T-helper 1 cell treated with Interleukin-12 subunit alpha and Interleukin-12 subunit beta and Interleukin-4 antibody, amounts not matched to agents 30 ng/mL and 1 ng/mL, for 36 hours (primary cell): ENCODE results near the gene AANAT. TPM values are rescaled to one million over a fixed set of nuclear protein-coding genes. Genes with fewer than 3 reads are reported as not detected.

Experiments
- intact Hi-C: fragments of 100-400 bp; cut with micrococcal nuclease; formaldehyde crosslinking; loops from one replicate; pipeline ENCODE4 v1.15.1; 2024
- total RNA-seq: library from RNA; stranded (reverse); gene quantifications from 2 replicates; pipeline ENCODE4 v1.2.3, GENCODE V29; 2022

Gene AANAT
- total RNA-seq, 1 donor from 2014 or later = not detected

GRCh38 chr17:76441686-76442340, 25.6 kb upstream of the AANAT start:
- intact Hi-C loops = no loop called here

GRCh38 chr17:76442341-76443338, 24.8 kb upstream of the AANAT start:
- intact Hi-C loops = no loop called here

GRCh38 chr17:76444518-76445311, 22.7 kb upstream of the AANAT start:
- intact Hi-C loops = no loop called here

GRCh38 chr17:76445697-76446448, 21.5 kb upstream of the AANAT start:
- intact Hi-C loops = no loop called here

- intact Hi-C loops = no loop called here
Observed at GRCh38 chr17:76446449-76447231, 20.8 kb upstream of the AANAT start.

GRCh38 chr17:76447931-76448652, 19.3 kb upstream of the AANAT start:
- intact Hi-C loops = no loop called here

GRCh38 chr17:76449126-76449525, 18.3 kb upstream of the AANAT start:
- intact Hi-C loops = no loop called here

GRCh38 chr17:76451506-76451905, 15.9 kb upstream of the AANAT start:
- intact Hi-C loops = no loop called here

GRCh38 chr17:76452127-76452659, 15.2 kb upstream of the AANAT start:
- intact Hi-C loops = loop anchor here (2.0 kb wide), 3 partner anchors 67 to 275 kb away; partner anchors contain the start of genes JMJD6, METTL23 and SPHK1

GRCh38 chr17:76452660-76453430, 14.6 kb upstream of the AANAT start, which contains the start of gene UBE2O:
Gene UBE2O, minus strand, starts transcription at chr17:76453152. Its CDS starts 11 bp downstream, at chr17:76453141.
- intact Hi-C loops = loop anchor here (1.0 to 2.0 kb wide), 10 partner anchors 13 to 598 kb away; partner anchors contain the start of genes ACOX1, JMJD6, METTL23 and RHBDF2

GRCh38 chr17:76453431-76453743, 14.0 kb upstream of the AANAT start:
- intact Hi-C loops = loop anchor here (1.0 to 2.0 kb wide), 10 partner anchors 13 to 598 kb away; partner anchors contain the start of genes ACOX1, JMJD6, METTL23 and RHBDF2

- intact Hi-C loops = loop anchor here (1.0 kb wide), 1 partner anchor 51 kb away; no protein-coding TSS in a partner anchor
Observed at GRCh38 chr17:76458580-76459490, 8.6 kb upstream of the AANAT start.

- intact Hi-C loops = loop anchor here (1.0 kb wide), 1 partner anchor 47 kb away; no protein-coding TSS in a partner anchor
Observed at GRCh38 chr17:76459674-76460073, 7.7 kb upstream of the AANAT start.

GRCh38 chr17:76461765-76462555, 5.4 kb upstream of the AANAT start:
- intact Hi-C loops = no loop called here

GRCh38 chr17:76462556-76463290, 4.7 kb upstream of the AANAT start:
- intact Hi-C loops = no loop called here
